Endothelial cell (in vitro differentiated cells): ENCODE measurements around the gene RERE. TPM values are rescaled to one million over a fixed set of nuclear protein-coding genes. Genes with fewer than 3 reads are reported as not detected.
"Not testable (repeated sequence)": the region's sequence is repeated elsewhere in the genome, so short reads cannot be mapped to it uniquely, and the experiment has no call there.

ENCODE experiments used
- DNase-seq: peaks from one replicate; pipeline ENCODE4 v3.0.0; 2021; ENCODE audit warnings: low spot score
- H3K27ac Mint-ChIP-seq: one replicate; pipeline ENCODE4 v1.8.0; 2021; ENCODE audit warnings: mixed read lengths, inconsistent platforms; ENCODE audit not compliant: unreplicated experiment
- H3K27me3 Mint-ChIP-seq: one replicate; pipeline ENCODE4 v1.8.0; 2021; ENCODE audit warnings: mild to moderate bottlenecking, moderate library complexity, mixed read lengths, inconsistent platforms; ENCODE audit not compliant: unreplicated experiment
- H3K36me3 Mint-ChIP-seq: one replicate; pipeline ENCODE4 v1.8.0; 2021; ENCODE audit warnings: mild to moderate bottlenecking, low read depth, mixed read lengths, inconsistent platforms; ENCODE audit not compliant: unreplicated experiment
- H3K4me1 Mint-ChIP-seq: one replicate; pipeline ENCODE4 v1.8.0; 2021; ENCODE audit warnings: mild to moderate bottlenecking, mixed read lengths, inconsistent platforms; ENCODE audit not compliant: unreplicated experiment
- H3K4me3 Mint-ChIP-seq: one replicate; pipeline ENCODE4 v1.8.0; 2021; ENCODE audit warnings: mild to moderate bottlenecking, mixed read lengths, inconsistent platforms; ENCODE audit not compliant: unreplicated experiment
- H3K9me3 Mint-ChIP-seq: one replicate; pipeline ENCODE4 v1.8.0; 2021; ENCODE audit warnings: mixed read lengths, inconsistent platforms; ENCODE audit not compliant: unreplicated experiment
- total RNA-seq: library from RNA; stranded (reverse); fragmentation: NEBNext Ultra II Directional; extraction: Animal tissue kit (Norgen Biotek cat#: 25700); gene quantifications from one replicate; pipeline ENCODE4 v1.2.1, GENCODE V29; 2021; ENCODE audit not compliant: unreplicated experiment
- TF ChIP-seq, protein P1 (sequence below): fragments of 200-600 bp; sonication (generic); IDR thresholded peaks from one replicate; pipeline ENCODE4 v1.5.0; 2021; ENCODE audit warnings: antibody characterized with exemption; ENCODE audit not compliant: unreplicated experiment

Gene RERE
- total RNA-seq, 1 donor from 2014 or later = 115 TPM

DNA sequence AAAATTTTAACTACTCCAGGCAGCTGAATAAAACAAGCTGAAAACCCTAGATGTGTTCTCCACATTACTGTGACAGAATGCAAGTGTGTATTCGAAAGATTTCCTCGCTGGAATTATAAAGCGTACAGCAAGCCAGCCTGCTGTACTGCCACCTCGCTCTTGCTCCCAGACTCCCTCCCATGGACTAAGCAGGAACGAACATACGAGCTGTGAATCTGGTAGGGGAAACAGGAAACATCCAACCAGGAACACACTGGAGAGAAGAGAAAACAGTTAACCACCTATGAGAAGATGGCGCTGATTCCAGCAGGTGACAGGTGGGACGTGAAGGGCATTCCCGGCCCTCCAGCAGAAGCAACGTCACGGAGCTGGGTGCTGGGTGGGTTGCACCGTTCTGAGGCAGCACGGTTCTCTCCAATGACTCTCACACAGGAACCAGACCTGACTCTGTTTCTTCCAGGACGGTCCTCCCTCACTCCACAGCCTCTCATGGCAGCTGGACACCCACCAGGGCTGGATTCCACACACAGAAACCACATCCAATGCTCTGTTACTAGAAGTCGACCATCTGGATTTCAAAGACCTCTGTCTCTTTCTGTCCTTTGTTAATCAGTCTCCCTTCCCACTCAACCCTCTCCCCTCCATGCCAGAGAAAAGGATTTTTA is 219.2 kb downstream of the RERE start:
- Mint-ChIP-seq H3K4me1 (peaks cover 27% of the 10 kb centered on the region), H3K9me3 (no peaks in the 10 kb centered on the region), H3K27me3 (peaks cover 5% of the 10 kb centered on the region), H3K4me3 (no peak overlapping the region), H3K36me3 (peaks cover 17% of the 10 kb centered on the region), H3K27ac (peak overlapping the region; percentile 85)
- DNase-seq = peak; percentile 34
- TF ChIP-seq, protein P1, sequence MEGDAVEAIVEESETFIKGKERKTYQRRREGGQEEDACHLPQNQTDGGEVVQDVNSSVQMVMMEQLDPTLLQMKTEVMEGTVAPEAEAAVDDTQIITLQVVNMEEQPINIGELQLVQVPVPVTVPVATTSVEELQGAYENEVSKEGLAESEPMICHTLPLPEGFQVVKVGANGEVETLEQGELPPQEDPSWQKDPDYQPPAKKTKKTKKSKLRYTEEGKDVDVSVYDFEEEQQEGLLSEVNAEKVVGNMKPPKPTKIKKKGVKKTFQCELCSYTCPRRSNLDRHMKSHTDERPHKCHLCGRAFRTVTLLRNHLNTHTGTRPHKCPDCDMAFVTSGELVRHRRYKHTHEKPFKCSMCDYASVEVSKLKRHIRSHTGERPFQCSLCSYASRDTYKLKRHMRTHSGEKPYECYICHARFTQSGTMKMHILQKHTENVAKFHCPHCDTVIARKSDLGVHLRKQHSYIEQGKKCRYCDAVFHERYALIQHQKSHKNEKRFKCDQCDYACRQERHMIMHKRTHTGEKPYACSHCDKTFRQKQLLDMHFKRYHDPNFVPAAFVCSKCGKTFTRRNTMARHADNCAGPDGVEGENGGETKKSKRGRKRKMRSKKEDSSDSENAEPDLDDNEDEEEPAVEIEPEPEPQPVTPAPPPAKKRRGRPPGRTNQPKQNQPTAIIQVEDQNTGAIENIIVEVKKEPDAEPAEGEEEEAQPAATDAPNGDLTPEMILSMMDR = no peak

DNA sequence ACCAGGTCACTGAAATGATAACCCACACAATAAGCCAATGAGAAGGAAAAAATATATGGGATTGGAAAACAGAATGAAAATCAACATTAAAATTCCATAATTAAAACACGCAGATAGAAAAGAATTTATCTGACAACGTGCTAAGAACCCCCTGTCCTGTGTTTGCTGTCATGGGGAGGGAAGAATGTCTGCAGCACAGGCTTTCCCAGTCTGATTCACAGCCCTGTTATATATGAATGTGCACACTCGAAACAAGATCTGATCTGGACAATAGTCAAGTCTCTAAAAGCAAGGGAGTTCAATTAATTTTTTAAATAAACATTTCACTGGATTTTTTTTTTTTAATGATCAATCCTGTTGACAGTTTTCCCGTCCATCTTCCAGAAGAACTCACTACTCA is 220.0 kb downstream of the RERE start:
- Mint-ChIP-seq H3K27me3 (peaks cover 5% of the 10 kb centered on the region), H3K36me3 (peaks cover 22% of the 10 kb centered on the region), H3K4me1 (peaks cover 26% of the 10 kb centered on the region), H3K9me3 (no peaks in the 10 kb centered on the region), H3K27ac (peak overlapping the region; percentile 57), H3K4me3 (no peak overlapping the region)
- no peak for DNase-seq
- TF ChIP-seq, protein P1 = no peak

DNA sequence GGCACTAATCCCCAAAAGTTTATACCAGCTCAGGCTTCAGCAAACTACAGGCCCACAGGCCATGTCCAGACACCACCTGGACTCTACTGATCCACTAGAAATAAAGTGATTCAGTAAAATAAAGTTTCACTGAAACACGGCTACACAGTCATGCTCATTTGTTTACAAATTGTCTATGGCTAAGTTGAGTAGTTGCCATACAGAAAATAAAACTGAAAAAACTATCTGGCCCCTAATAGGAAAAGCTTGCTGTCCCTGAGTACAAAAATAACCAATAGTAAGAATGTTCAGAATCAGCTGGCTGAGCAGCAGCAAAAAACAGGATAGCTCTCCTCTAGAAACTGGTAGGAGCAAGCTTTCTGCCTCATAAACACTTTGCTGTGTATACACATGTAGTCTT is 221.5 kb downstream of the RERE start:
- Mint-ChIP-seq H3K4me1 (peaks cover 32% of the 10 kb centered on the region), H3K36me3 (peaks cover 17% of the 10 kb centered on the region), H3K4me3 (no peak overlapping the region), H3K9me3 (no peaks in the 10 kb centered on the region), H3K27ac (no peak overlapping the region), H3K27me3 (no peaks in the 10 kb centered on the region)
- TF ChIP-seq, protein P1 = no peak
- no peak for DNase-seq

DNA sequence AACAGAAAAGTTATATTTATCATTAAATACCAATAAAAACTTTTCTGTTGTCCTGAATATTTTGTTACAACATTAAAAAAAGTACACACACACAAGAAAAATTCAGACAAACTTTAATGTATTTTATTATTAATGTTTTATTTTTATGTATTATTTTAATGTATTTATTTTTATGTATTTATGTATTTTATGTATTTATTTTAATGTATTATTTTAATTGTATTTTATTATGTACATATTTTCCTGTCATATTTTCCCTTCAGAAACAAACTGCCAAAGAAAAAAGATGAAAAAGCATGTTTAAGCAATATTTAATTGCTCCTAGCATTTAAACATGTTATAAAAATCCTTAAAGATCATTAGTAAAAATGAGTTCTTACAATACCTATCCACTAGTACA is 222.1 kb downstream of the RERE start:
- no peak for DNase-seq
- no peak overlapping the region for H3K27ac Mint-ChIP-seq
- TF ChIP-seq, protein P1 = no peak
- H3K36me3 Mint-ChIP-seq = peaks cover 17% of the 10 kb centered on the region
- H3K27me3 Mint-ChIP-seq = no peaks in the 10 kb centered on the region
- H3K4me1 Mint-ChIP-seq = peaks cover 32% of the 10 kb centered on the region
- no peak overlapping the region for H3K4me3 Mint-ChIP-seq
- H3K9me3 Mint-ChIP-seq = no peaks in the 10 kb centered on the region

DNA sequence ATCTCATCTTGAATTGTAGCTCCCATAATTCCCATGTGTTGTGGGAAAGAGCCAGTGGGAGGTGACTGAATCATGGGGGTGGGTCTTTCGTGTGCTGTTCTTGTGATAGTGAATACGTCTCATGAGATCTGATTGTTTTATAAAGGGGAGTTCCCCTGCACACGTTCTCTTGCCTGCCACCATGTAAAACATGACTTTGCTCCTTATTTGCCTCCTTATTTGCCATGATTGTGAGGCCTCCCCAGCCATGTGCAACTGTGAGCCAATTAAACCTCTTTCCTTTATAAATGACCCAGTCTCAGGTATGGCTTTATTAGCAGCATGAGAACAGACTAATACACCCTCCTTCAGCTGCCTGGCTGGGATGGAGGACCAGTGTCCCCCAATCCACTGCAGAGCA is 224.1 kb downstream of the RERE start:
- Mint-ChIP-seq H3K36me3 (peaks cover 17% of the 10 kb centered on the region), H3K4me1 (peaks cover 15% of the 10 kb centered on the region)
- not testable (repeated sequence) for H3K4me3 Mint-ChIP-seq, DNase-seq, H3K27ac Mint-ChIP-seq, H3K27me3 Mint-ChIP-seq, H3K9me3 Mint-ChIP-seq
